Keratinocyte (primary cell): ENCODE measurements around the gene GABPB2. TPM values are rescaled to one million over a fixed set of nuclear protein-coding genes. Genes with fewer than 3 reads are reported as not detected.

Experiments used
- DNase-seq: peaks from one replicate; pipeline ENCODE4 v3.0.0-alpha.2; 2011; ENCODE audit warnings: low read depth, missing footprints, low spot score
- FAIRE-seq: peaks from 2 replicates; lab custom pipeline; 2011; peaks lifted over from hg19 to GRCh38; lab: Jason Lieb, UNC
- H2AFZ ChIP-seq: 2 replicates; pipeline ENCODE4 v1.6.0; 2012; ENCODE audit warnings: low read length, control low read depth, inconsistent platforms; ENCODE audit not compliant: control insufficient read depth
- H3K27ac ChIP-seq: 2 replicates; pipeline ENCODE4 v1.5.1; 2011; ENCODE audit warnings: low read length; ENCODE audit not compliant: control insufficient read depth, insufficient read depth
- H3K27me3 ChIP-seq: 3 replicates; pipeline ENCODE4 v1.6.0; 2011; ENCODE audit warnings: low read length; ENCODE audit not compliant: control insufficient read depth, insufficient read depth; ENCODE audit errors: extremely low read depth
- H3K36me3 ChIP-seq, 2 experiments: 2 replicates in 1 of 2; 3 replicates in 1 of 2; pipeline ENCODE4 v1.5.1; 2011; ENCODE audit warnings: low read length in 2 of 2, mild to moderate bottlenecking in 1 of 2; ENCODE audit not compliant: control insufficient read depth in 2 of 2, insufficient read depth in 2 of 2; ENCODE audit errors: extremely low read depth in 1 of 2
- H3K4me1 ChIP-seq: 3 replicates; pipeline ENCODE4 v1.5.1; 2011; ENCODE audit warnings: low read length; ENCODE audit not compliant: control insufficient read depth, insufficient read depth; ENCODE audit errors: extremely low read depth
- H3K4me2 ChIP-seq: 3 replicates; pipeline ENCODE4 v1.6.0; 2011; ENCODE audit warnings: low read depth, low read length; ENCODE audit not compliant: control insufficient read depth, insufficient read depth; ENCODE audit errors: extremely low read depth
- H3K4me3 ChIP-seq, 3 experiments: fragments of 200-600 bp in 1 of 3; sonication (generic) in 1 of 3; 2 replicates in 2 of 3; 3 replicates in 1 of 3; pipeline ENCODE4 v1.5.1; 2011 to 2016; ENCODE audit warnings: low read length in 3 of 3, mild to moderate bottlenecking in 3 of 3, control low read depth in 2 of 3, inconsistent platforms in 1 of 3, low read depth in 1 of 3, mixed read lengths in 1 of 3, mixed run types in 1 of 3, moderate library complexity in 1 of 3; ENCODE audit not compliant: control insufficient read depth in 2 of 3, insufficient read depth in 2 of 3; ENCODE audit errors: extremely low read depth in 1 of 3
- H3K79me2 ChIP-seq: 2 replicates; pipeline ENCODE4 v1.6.0; 2012; ENCODE audit warnings: low read length; ENCODE audit not compliant: control insufficient read depth, insufficient read depth
- H3K9ac ChIP-seq: 3 replicates; pipeline ENCODE4 v1.6.0; 2011; ENCODE audit warnings: low read length; ENCODE audit not compliant: control insufficient read depth, insufficient read depth; ENCODE audit errors: extremely low read depth
- H3K9me1 ChIP-seq: 3 replicates; pipeline ENCODE4 v1.6.0; 2011; ENCODE audit warnings: low read length; ENCODE audit not compliant: control insufficient read depth, insufficient read depth; ENCODE audit errors: extremely low read depth
- H3K9me3 ChIP-seq: 2 replicates; pipeline ENCODE4 v1.5.1; 2012; ENCODE audit warnings: low read depth, low read length; ENCODE audit not compliant: control insufficient read depth
- H4K20me1 ChIP-seq: 3 replicates; pipeline ENCODE4 v1.6.0; 2011; ENCODE audit warnings: low read length; ENCODE audit not compliant: control insufficient read depth, insufficient read depth; ENCODE audit errors: extremely low read depth
- EZH2 ChIP-seq: IDR thresholded peaks from one replicate; pipeline ENCODE4 v1.6.1; 2012; ENCODE audit warnings: inconsistent platforms, mild to moderate bottlenecking, low read length, moderate library complexity
- dilution Hi-C: fragments of 300-500 bp; cut with MboI; formaldehyde crosslinking; loops from one replicate; pipeline ENCODE4 v1.7.0; 2020; ENCODE audit warnings: low sequenced_read_pairs; ENCODE audit not compliant: extremely low pct_ligation_motif_present
- polyA plus RNA-seq, 5 experiments: library from polyadenylated mRNA; depleted of rRNA in 3 of 5; stranded (reverse) in 3 of 5; stranded (forward) in 1 of 5; unstranded in 1 of 5; fragments of >200 nt; gene quantifications; 1 replicate in 1 of 5; 2 replicates in 3 of 5; 3 replicates in 1 of 5; pipeline versions ENCODE4 v1.2.1 to v1.2.3, GENCODE V29; 2011 to 2012; ENCODE audit warnings: missing spikeins in 2 of 5, low read depth in 1 of 5, low replicate concordance in 1 of 5
- TF ChIP-seq, protein P1 (sequence below), 3 experiments: IDR thresholded peaks in 1 of 3; conservative IDR thresholded peaks in 1 of 3; optimal IDR thresholded peaks in 1 of 3; 2 replicates in 2 of 3; 3 replicates in 1 of 3; pipeline versions ENCODE3 to v1.5.1; 2011; ENCODE audit warnings: low read length in 3 of 3, mild to moderate bottlenecking in 3 of 3, moderate library complexity in 2 of 3, control low read depth in 1 of 3, inconsistent platforms in 1 of 3; ENCODE audit not compliant: insufficient read depth in 2 of 3; ENCODE audit errors: extremely low read depth in 1 of 3

The GABPB2 gene
- polyA plus RNA-seq, 1 donor (not counting 4 experiments of a cell fraction or from before 2014, with no cell fraction given), result 13.3 TPM

DNA sequence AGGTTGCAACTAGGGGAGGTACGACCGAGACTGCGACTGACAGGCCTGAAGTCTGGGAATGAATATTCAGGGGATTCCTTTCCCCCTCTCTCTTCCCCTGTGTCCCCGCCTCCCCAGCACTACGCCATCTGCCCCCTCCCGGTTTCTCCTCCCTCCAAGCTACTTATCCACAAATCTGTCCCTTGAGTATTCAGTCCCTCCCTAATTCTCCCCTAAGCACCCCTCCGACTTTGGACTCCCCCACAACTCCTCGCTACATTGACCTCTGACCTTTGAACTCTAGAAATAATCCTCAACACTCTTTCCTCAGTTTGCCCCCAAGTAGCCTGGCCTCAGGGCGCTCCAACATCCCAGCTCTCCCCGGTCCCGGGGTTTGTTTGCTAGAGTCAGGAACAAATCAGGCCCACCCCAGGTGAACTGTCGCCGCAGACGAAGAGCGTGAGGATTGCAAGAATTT, 94.7 kb downstream of the GABPB2 start:
- DNase-seq, result no peak
- no peaks in the 10 kb centered on the region for H4K20me1 ChIP-seq
- H3K4me3 ChIP-seq, result peak overlapping the region; percentile 65 to 94 (median 68)
- peak; percentile 52 for FAIRE-seq
- no peaks in the 10 kb centered on the region for H3K27me3 ChIP-seq
- H3K9me1 ChIP-seq, result peaks cover 2% of the 10 kb centered on the region
- H3K9ac ChIP-seq, result peak overlapping the region; percentile 88
- TF ChIP-seq EZH2, result no peak
- TF ChIP-seq, protein P1, sequence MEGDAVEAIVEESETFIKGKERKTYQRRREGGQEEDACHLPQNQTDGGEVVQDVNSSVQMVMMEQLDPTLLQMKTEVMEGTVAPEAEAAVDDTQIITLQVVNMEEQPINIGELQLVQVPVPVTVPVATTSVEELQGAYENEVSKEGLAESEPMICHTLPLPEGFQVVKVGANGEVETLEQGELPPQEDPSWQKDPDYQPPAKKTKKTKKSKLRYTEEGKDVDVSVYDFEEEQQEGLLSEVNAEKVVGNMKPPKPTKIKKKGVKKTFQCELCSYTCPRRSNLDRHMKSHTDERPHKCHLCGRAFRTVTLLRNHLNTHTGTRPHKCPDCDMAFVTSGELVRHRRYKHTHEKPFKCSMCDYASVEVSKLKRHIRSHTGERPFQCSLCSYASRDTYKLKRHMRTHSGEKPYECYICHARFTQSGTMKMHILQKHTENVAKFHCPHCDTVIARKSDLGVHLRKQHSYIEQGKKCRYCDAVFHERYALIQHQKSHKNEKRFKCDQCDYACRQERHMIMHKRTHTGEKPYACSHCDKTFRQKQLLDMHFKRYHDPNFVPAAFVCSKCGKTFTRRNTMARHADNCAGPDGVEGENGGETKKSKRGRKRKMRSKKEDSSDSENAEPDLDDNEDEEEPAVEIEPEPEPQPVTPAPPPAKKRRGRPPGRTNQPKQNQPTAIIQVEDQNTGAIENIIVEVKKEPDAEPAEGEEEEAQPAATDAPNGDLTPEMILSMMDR (optimal IDR thresholded peaks at IDR 0.05 in 1 of 3, IDR thresholded peaks at IDR 0.05 in 1 of 3, conservative IDR thresholded peaks at IDR 0.05 in 1 of 3; ENCODE audit: extremely low read depth in 1 of 3, insufficient read depth in 2 of 3, low read length in 3 of 3), result no peak
- H2AFZ ChIP-seq, result peak overlapping the region; percentile 88
- H3K4me1 ChIP-seq, result peaks cover 12% of the 10 kb centered on the region
- H3K27ac ChIP-seq, result peak overlapping the region; percentile 55
- H3K36me3 ChIP-seq, result peaks cover 3 to 15% of the 10 kb centered on the region in 2 experiments
- H3K79me2 ChIP-seq, result peaks cover 18% of the 10 kb centered on the region
- no peaks in the 10 kb centered on the region for H3K9me3 ChIP-seq
- dilution Hi-C loops, result no loop called here
- peak overlapping the region; percentile 96 for H3K4me2 ChIP-seq

DNA sequence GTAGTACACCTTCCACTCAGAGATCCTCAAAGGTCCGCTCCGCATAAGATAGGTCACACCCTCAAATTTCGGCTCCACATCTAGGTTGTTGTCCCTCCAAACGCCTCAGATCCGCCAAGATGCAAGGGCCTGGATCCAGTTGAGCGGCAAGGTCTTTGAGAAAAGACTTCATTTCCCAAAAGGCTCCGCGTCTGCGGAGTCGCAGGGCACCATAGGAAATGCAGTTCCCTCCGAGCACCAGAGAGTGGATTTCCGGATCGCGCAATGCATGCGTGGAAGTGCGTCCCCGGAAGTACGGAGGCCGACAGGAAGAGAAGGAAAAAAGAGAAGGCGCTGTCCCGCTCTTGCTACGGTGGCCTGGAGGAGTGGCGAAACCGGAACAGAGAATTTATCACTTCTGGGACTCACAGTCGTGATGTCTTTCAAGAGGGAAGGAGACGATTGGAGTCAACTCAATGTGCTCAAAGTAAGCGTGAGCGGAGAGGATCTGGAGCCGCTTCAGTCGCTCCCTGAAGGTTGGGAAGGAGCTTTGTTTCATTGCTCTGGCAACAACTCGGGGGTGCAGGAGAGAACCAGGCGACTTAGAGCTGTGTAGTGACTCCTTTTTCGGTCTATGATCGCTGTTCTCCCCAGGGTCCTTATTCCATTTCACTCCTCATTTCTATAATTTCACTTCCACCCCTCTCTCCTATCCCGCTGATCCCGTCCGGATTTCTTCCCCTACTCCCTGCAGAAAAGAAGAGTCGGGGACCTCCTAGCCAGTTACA, 95.4 kb downstream of the GABPB2 start, which contains the start of the genes LYSMD1 and SCNM1:
LYSMD1 (minus strand) TSS at position 165 of the 767 bp plus-strand sequence. CDS start 644 bp downstream, outside the sequence.
SCNM1 (plus strand) TSS at position 407 of the 767 bp plus-strand sequence; CDS start at position 416, 9 bp downstream.
- H3K9ac ChIP-seq, result peak within 1 kb of the TSS; percentile 88

More for the DNA sequence above, 95.4 kb downstream of the GABPB2 start, which contains the start of the genes LYSMD1 and SCNM1:
- Histone ChIP-seq H3K27me3 (no peaks in the 10 kb centered on the region), H4K20me1 (no peaks in the 10 kb centered on the region), H3K4me3 (peak within 1 kb of the TSS; percentile 65 to 94 (median 68)), H3K9me3 (no peaks in the 10 kb centered on the region), H3K36me3 (peaks cover 3 to 16% of the 10 kb centered on the region in 2 experiments), H3K4me2 (peak within 1 kb of the TSS; percentile 96), H3K27ac (peak within 1 kb of the TSS; percentile 83), H3K79me2 (peaks cover 18% of the 10 kb centered on the region), H3K9me1 (peaks cover 2% of the 10 kb centered on the region), H3K4me1 (peaks cover 12% of the 10 kb centered on the region), H2AFZ (peak within 1 kb of the TSS; percentile 88)
- FAIRE-seq (peak; percentile 82), DNase-seq (peak; percentile 85)
- dilution Hi-C loops, result no loop called here
- no peak for TF ChIP-seq EZH2
- TF ChIP-seq, protein P1 (optimal IDR thresholded peaks at IDR 0.05 in 1 of 3, IDR thresholded peaks at IDR 0.05 in 1 of 3, conservative IDR thresholded peaks at IDR 0.05 in 1 of 3; ENCODE audit: extremely low read depth in 1 of 3, insufficient read depth in 2 of 3, low read length in 3 of 3), result peak in 1 of 3 experiments; percentile 4
